OCI-LY3 (cell line): Measurements from ENCODE around the gene CDK19.

ENCODE experiments used
- H2AFZ ChIP-seq: fragments of 200-600, 300-600 bp; shearing (Covaris generic); 2 replicates; pipeline ENCODE4 v1.6.0; 2014; ENCODE audit warnings: antibody characterized with exemption, low read depth, low read length
- H3K27ac ChIP-seq: fragments of 200-600, 300-600 bp; sonication (generic); 2 replicates; pipeline ENCODE4 v1.5.1; 2014; ENCODE audit warnings: mild to moderate bottlenecking, low read length, moderate library complexity, mixed read lengths
- H3K27me3 ChIP-seq: fragments of 200-600, 300-600 bp; sonication (generic); 2 replicates; pipeline ENCODE4 v1.6.1; 2014; ENCODE audit warnings: low read depth, low read length, mixed read lengths
- H3K36me3 ChIP-seq: fragments of 200-600, 300-600 bp; sonication (generic); replicated peaks from 2 replicates; pipeline ENCODE3; 2014; ENCODE audit warnings: low read depth, low read length, mixed read lengths
- H3K4me1 ChIP-seq: fragments of 300-600, 200-600 bp; sonication (generic); 2 replicates; pipeline ENCODE4 v1.6.1; 2014; ENCODE audit warnings: low read length, mixed read lengths
- H3K4me2 ChIP-seq: fragments of 200-600, 300-600 bp; sonication (generic); 2 replicates; pipeline ENCODE4 v1.6.1; 2014; ENCODE audit warnings: low read length, mixed read lengths
- H3K4me3 ChIP-seq: fragments of 300-600, 200-600 bp; sonication (generic); 2 replicates; pipeline ENCODE4 v1.5.1; 2014; ENCODE audit warnings: antibody characterized with exemption, mild to moderate bottlenecking, low read length, moderate library complexity
- H3K79me2 ChIP-seq: fragments of 300-600, 200-600 bp; shearing (Covaris generic); 2 replicates; pipeline ENCODE4 v1.6.1; 2014; ENCODE audit warnings: mild to moderate bottlenecking, low read length, mixed read lengths
- H3K9ac ChIP-seq: fragments of 300-600, 200-600 bp; shearing (Covaris generic); 2 replicates; pipeline ENCODE4 v1.6.0; 2014; ENCODE audit warnings: mild to moderate bottlenecking, low read length, moderate library complexity
- H3K9me3 ChIP-seq: fragments of 200-600, 300-600 bp; shearing (Covaris generic); 2 replicates; pipeline ENCODE4 v1.6.1; 2014; ENCODE audit warnings: low read length, mixed read lengths; ENCODE audit not compliant: insufficient read depth
- H4K20me1 ChIP-seq: fragments of 200-600, 300-600 bp; sonication (generic); 2 replicates; pipeline ENCODE4 v1.6.1; 2016; ENCODE audit warnings: low read length, mixed read lengths; ENCODE audit not compliant: insufficient read depth
- EZH2phosphoT487 ChIP-seq: fragments of 200-600 bp; shearing (Covaris generic); IDR thresholded peaks from 2 replicates; pipeline ENCODE4 v1.6.1; 2018; ENCODE audit warnings: antibody characterized with exemption, mixed run types, low read depth
- TF ChIP-seq, protein P1 (sequence below): fragments of 200-600, 300-600 bp; sonication (generic); IDR thresholded peaks from 2 replicates; pipeline ENCODE4 v1.5.1; 2014; ENCODE audit warnings: antibody characterized with exemption, low read length, low read depth

The CDK19 gene

DNA sequence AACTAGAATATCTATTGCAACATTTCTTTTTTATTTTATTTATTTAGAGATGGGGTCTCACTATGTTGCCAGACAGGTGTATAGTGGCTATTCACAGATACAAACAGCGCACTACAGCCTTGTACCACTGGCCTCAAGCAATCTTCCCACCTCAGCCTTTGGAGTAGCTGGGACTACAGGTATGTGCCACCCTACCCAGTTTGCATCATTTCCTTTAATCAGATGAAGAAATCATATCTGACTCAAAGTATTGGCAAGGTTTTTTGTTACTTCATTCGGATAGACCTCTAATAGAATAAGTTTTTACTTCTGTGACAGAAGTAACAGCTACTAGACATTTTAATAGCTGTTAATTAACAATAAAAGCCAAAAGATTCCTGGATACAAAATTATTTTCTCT lies 153.9 kb downstream of the CDK19 start:
- Histone ChIP-seq H3K9me3 (no peaks in the 10 kb centered on the region), H3K27ac (no peak overlapping the region), H3K4me1 (peaks cover 21% of the 10 kb centered on the region), H2AFZ (no peak overlapping the region), H3K9ac (no peak overlapping the region), H3K36me3 (peaks cover 5% of the 10 kb centered on the region), H3K27me3 (no peaks in the 10 kb centered on the region), H3K4me2 (no peak overlapping the region), H4K20me1 (no peaks in the 10 kb centered on the region), H3K4me3 (no peak overlapping the region), H3K79me2 (no peaks in the 10 kb centered on the region)
- no peak for TF ChIP-seq EZH2phosphoT487
- TF ChIP-seq, protein P1, sequence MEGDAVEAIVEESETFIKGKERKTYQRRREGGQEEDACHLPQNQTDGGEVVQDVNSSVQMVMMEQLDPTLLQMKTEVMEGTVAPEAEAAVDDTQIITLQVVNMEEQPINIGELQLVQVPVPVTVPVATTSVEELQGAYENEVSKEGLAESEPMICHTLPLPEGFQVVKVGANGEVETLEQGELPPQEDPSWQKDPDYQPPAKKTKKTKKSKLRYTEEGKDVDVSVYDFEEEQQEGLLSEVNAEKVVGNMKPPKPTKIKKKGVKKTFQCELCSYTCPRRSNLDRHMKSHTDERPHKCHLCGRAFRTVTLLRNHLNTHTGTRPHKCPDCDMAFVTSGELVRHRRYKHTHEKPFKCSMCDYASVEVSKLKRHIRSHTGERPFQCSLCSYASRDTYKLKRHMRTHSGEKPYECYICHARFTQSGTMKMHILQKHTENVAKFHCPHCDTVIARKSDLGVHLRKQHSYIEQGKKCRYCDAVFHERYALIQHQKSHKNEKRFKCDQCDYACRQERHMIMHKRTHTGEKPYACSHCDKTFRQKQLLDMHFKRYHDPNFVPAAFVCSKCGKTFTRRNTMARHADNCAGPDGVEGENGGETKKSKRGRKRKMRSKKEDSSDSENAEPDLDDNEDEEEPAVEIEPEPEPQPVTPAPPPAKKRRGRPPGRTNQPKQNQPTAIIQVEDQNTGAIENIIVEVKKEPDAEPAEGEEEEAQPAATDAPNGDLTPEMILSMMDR = no peak

GRCh38 chr6:110660066-110660655 lies 155.1 kb downstream of the CDK19 start:
- peaks cover 14% of the 10 kb centered on the region for H3K4me1 ChIP-seq

DNA sequence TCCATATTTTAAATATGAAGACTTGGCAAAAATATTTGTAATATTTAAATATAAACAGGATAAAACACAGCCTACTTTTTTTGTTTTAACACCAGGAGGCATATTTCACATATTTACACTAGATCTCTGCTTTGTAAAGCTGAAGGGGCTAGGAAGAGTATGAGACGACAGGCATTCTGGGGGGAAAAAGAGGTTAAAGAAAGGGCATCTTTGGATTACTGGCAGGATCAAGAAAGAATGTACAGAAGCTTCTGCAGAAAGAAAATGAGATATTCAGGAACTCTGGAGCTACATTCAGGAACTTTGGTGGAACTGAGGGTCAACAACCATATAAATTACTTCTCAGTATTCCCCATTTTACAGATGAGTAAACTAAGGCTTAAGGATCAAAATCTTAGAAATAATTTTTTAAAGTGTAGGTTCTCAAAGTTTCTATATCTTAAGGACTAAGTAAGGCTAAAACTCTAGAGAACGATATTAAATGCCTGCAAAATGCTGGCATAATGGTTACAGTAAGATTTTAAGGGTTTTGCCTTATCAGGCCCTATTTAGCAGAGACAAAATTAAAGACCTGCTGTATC lies 156.5 kb downstream of the CDK19 start:
- H3K27me3 ChIP-seq = no peaks in the 10 kb centered on the region
- no peak overlapping the region for H3K27ac ChIP-seq

More at GRCh38 chr6:110660066-110660655, 155.1 kb downstream of the CDK19 start:
- Histone ChIP-seq H3K27ac (no peak overlapping the region), H2AFZ (no peak overlapping the region), H3K4me2 (no peak overlapping the region), H3K9ac (no peak overlapping the region), H3K9me3 (no peaks in the 10 kb centered on the region), H3K4me3 (no peak overlapping the region), H3K36me3 (peaks cover 5% of the 10 kb centered on the region), H3K79me2 (no peaks in the 10 kb centered on the region), H4K20me1 (no peaks in the 10 kb centered on the region), H3K27me3 (no peaks in the 10 kb centered on the region)
- TF ChIP-seq, protein P1 = no peak
- no peak for TF ChIP-seq EZH2phosphoT487

GRCh38 chr6:110656492-110656891 lies 158.8 kb downstream of the CDK19 start:
- Histone ChIP-seq H3K9ac (no peak overlapping the region), H3K27ac (no peak overlapping the region), H3K4me3 (no peak overlapping the region), H2AFZ (no peak overlapping the region), H3K4me2 (no peak overlapping the region), H3K79me2 (no peaks in the 10 kb centered on the region), H3K36me3 (peaks cover under 1% of the 10 kb centered on the region), H3K27me3 (no peaks in the 10 kb centered on the region), H4K20me1 (no peaks in the 10 kb centered on the region), H3K4me1 (no peaks in the 10 kb centered on the region), H3K9me3 (no peaks in the 10 kb centered on the region)
- no peak for TF ChIP-seq EZH2phosphoT487
- TF ChIP-seq, protein P1 = no peak

More for the DNA sequence above, 156.5 kb downstream of the CDK19 start:
- no peak overlapping the region for H2AFZ ChIP-seq
- TF ChIP-seq, protein P1 = no peak
- TF ChIP-seq EZH2phosphoT487 = no peak
- H3K79me2 ChIP-seq = no peaks in the 10 kb centered on the region
- H3K4me1 ChIP-seq = no peaks in the 10 kb centered on the region
- peaks cover 3% of the 10 kb centered on the region for H3K36me3 ChIP-seq
- H4K20me1 ChIP-seq = no peaks in the 10 kb centered on the region
- no peak overlapping the region for H3K4me2 ChIP-seq
- no peaks in the 10 kb centered on the region for H3K9me3 ChIP-seq
- H3K9ac ChIP-seq = no peak overlapping the region
- no peak overlapping the region for H3K4me3 ChIP-seq
